Sigmoid colon (tissue), 7 donors: ENCODE data around the gene MYL4. TPM values are rescaled to one million over a fixed set of nuclear protein-coding genes. Genes with fewer than 3 reads are reported as not detected.
A peak's percentile ranks its signal among the peaks of the same experiment; 100 is the strongest.

Experiments used
- DNase-seq: peaks from one replicate; pipeline ENCODE4 v3.0.0-alpha.2; 2019
- H3K27ac ChIP-seq, 4 donors: fragments of 200-600 bp; sonication (generic); one replicate each; pipeline ENCODE4 v1.5.1; 2016 to 2019; ENCODE audit warnings: mild to moderate bottlenecking in 1 of 4
- H3K27me3 ChIP-seq, 3 donors: fragments of 200-600 bp; sonication (generic); one replicate each; pipeline ENCODE4 v1.5.1; 2019; ENCODE audit warnings: mild to moderate bottlenecking in 1 of 3
- H3K36me3 ChIP-seq, 4 donors: fragments of 200-600 bp; sonication (generic); one replicate each; pipeline ENCODE4 v1.5.1; 2016 to 2019
- H3K4me1 ChIP-seq, 4 donors: fragments of 200-600 bp; sonication (generic); one replicate each; pipeline ENCODE4 v1.5.1; 2017 to 2019
- H3K4me3 ChIP-seq, 4 donors: fragments of 200-600 bp; sonication (generic); one replicate each; pipeline ENCODE4 v1.5.1; 2017 to 2019; ENCODE audit warnings: mild to moderate bottlenecking in 2 of 4, moderate library complexity in 1 of 4
- H3K9me3 ChIP-seq, 4 donors: fragments of 200-600 bp in 3 of 4; sonication (generic) in 3 of 4; one replicate each; pipeline versions ENCODE4 v1.5.1 to v1.6.1; 2013 to 2019
- CTCF ChIP-seq, 4 experiments: fragments of 450-650 bp in 3 of 4; fragments of 200-600 bp in 1 of 4; IDR thresholded peaks; one replicate each; pipeline ENCODE4 v1.5.1; 2016 to 2019; ENCODE audit warnings: antibody characterized with exemption in 4 of 4, mild to moderate bottlenecking in 3 of 4, moderate library complexity in 2 of 4
- EP300 ChIP-seq, 4 donors: sonication (generic); formaldehyde crosslinking; IDR thresholded peaks; one replicate each; pipeline ENCODE4 v1.6.1; 2017; ENCODE audit warnings: antibody characterized with exemption in 4 of 4
- POLR2A ChIP-seq, 2 donors: fragments of 450-650 bp; IDR thresholded peaks; one replicate each; pipeline ENCODE4 v1.6.1; 2016; ENCODE audit warnings: antibody characterized with exemption in 2 of 2, mild to moderate bottlenecking in 2 of 2, moderate library complexity in 2 of 2
- POLR2AphosphoS5 ChIP-seq, 4 donors: sonication (generic); formaldehyde crosslinking; IDR thresholded peaks; one replicate each; pipeline ENCODE4 v1.6.1; 2017; ENCODE audit warnings: antibody characterized with exemption in 4 of 4
- WGBS, 2 donors: extraction: QIAGEN DNeasy Blood & Tissue Kit; methylation state at CpG; one replicate each; pipeline ENCODE4 v1.1.7; 2013; 5-methylcytosine and 5-hydroxymethylcytosine counted together
- intact Hi-C: fragments of 100-400 bp; cut with DNase I; formaldehyde crosslinking; loops from one replicate; pipeline ENCODE4 v1.15.1; 2023
- polyA plus RNA-seq, 3 donors: library from polyadenylated mRNA; stranded (reverse); fragments of 200-250 nt; gene quantifications; one replicate each; pipeline ENCODE4 v1.2.3, GENCODE V29; 2013
- total RNA-seq, 4 donors: library from RNA; depleted of rRNA; stranded (reverse); fragments of >200 nt; gene quantifications; one replicate each; pipeline ENCODE4 v1.1.0, GENCODE V29; 2016
- donor health status: healthy with polysubstance abuse.
- donor health status: Bipolar disorder and iron deficiency.
- donor health status: healthy.

The MYL4 gene
- total and polyA plus RNA-seq, 7 donors: 0.31 to 2.8 (median 1.1) TPM; not detected in 4

DNA sequence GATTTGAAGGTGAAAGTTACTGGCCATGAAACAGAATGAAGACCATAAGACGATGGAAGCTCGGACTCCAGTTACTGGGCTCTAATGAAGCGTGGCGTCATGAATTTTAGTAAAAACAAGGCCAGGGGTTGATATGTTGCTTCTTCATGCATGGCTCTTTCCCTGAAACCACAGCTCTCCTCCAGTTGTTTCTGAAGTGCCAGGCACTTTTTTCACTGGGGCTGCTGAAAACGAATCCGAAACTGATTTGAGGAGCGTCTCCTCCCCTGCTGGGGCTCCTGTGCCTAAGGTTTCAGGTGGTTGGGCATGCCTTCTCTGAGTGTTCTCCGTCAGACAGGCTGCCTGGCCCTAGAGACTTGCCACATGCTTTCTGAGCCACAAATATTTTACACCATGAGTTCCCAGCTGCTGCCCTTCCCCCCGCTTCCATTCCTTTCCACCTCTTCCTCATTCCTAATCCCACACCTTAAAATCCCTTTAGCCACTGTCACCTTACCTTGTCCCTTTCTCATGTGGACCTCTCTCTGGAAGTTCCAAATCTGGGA lies 3.7 kb upstream of the MYL4 start:
- Histone ChIP-seq H3K27me3 (no peaks in the 10 kb centered on the region), H3K9me3 (no peaks in the 10 kb centered on the region), H3K36me3 (no peaks in the 10 kb centered on the region), H3K27ac (peak overlapping the region; percentile 17 to 71 (median 51)), H3K4me1 (peaks cover 0 to 18% (median 15%) of the 10 kb centered on the region in 4 donors), H3K4me3 (no peak overlapping the region)
- intact Hi-C loops: no loop called here
- peak; percentile 70 for DNase-seq
- WGBS, 2 donors: 39 to 43% methylated on average over 9 of the region's 9 CpGs
- TF ChIP-seq POLR2AphosphoS5 (IDR thresholded peaks at IDR 0.05) (no peak), EP300 (IDR thresholded peaks at IDR 0.05) (no peak), POLR2A (IDR thresholded peaks at IDR 0.05) (no peak), CTCF (IDR thresholded peaks at IDR 0.05) (no peak)

- Histone ChIP-seq H3K4me3 (no peak overlapping the region), H3K4me1 (peaks cover 0 to 18% (median 15%) of the 10 kb centered on the region in 4 donors), H3K27ac (no peak overlapping the region), H3K27me3 (no peaks in the 10 kb centered on the region), H3K36me3 (no peaks in the 10 kb centered on the region), H3K9me3 (no peaks in the 10 kb centered on the region)
- intact Hi-C loops: no loop called here
- no peak for DNase-seq
- WGBS, 2 donors: 77 to 87% methylated on average over 8 of the region's 8 CpGs
- TF ChIP-seq POLR2AphosphoS5 (IDR thresholded peaks at IDR 0.05): no peak
- no peak for TF ChIP-seq POLR2A (IDR thresholded peaks at IDR 0.05)
- no peak for TF ChIP-seq CTCF (IDR thresholded peaks at IDR 0.05)
- TF ChIP-seq EP300 (IDR thresholded peaks at IDR 0.05): no peak
Observed at GRCh38 chr17:47207143-47208067, 1.7 kb upstream of the MYL4 start.

DNA sequence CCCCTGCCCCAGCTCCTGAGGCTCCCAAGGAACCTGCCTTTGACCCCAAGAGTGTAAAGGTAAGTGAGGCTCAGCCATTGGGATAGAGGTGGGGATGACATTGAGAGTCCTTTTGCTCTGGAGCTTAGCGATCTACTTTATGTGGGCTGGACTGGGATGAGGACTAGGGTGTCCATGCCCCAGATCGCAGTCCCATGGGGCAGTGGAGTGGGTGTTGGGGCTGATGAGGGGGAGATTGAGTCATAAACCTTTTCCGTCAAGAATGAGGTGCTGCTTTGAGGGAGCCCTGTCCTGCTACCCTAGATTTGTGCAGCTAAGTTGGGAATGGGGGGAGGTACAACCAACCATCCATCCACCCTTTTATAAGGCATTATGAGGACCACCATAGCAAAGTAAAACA lies 351 bp downstream of the MYL4 start:
- 97 to 99% methylated on average over 3 of the region's 3 CpGs for WGBS, 2 donors
- no peak overlapping the region for H3K27ac ChIP-seq
- H3K27me3 ChIP-seq: no peaks in the 10 kb centered on the region
- peaks cover 0 to 14% (median 10%) of the 10 kb centered on the region in 4 donors for H3K4me1 ChIP-seq
- H3K36me3 ChIP-seq: no peaks in the 10 kb centered on the region
- no peaks in the 10 kb centered on the region for H3K9me3 ChIP-seq
- DNase-seq: no peak
- H3K4me3 ChIP-seq: no peak overlapping the region
- intact Hi-C loops: no loop called here
- TF ChIP-seq POLR2A (IDR thresholded peaks at IDR 0.05) (no peak), POLR2AphosphoS5 (IDR thresholded peaks at IDR 0.05) (no peak), CTCF (IDR thresholded peaks at IDR 0.05) (no peak), EP300 (IDR thresholded peaks at IDR 0.05) (no peak)

- peaks cover 0 to 8% (median 5%) of the 10 kb centered on the region in 4 donors for H3K4me1 ChIP-seq
- intact Hi-C loops: no loop called here
- no peaks in the 10 kb centered on the region for H3K9me3 ChIP-seq
- H3K4me3 ChIP-seq: no peak overlapping the region
- 67 to 81% methylated on average over 3 of the region's 3 CpGs for WGBS, 2 donors
- no peak for DNase-seq
- no peak overlapping the region for H3K27ac ChIP-seq
- H3K27me3 ChIP-seq: no peaks in the 10 kb centered on the region
- no peak for TF ChIP-seq EP300 (IDR thresholded peaks at IDR 0.05)
- no peaks in the 10 kb centered on the region for H3K36me3 ChIP-seq
Observed at GRCh38 chr17:47210105-47210504, 957 bp downstream of the MYL4 start.

- WGBS, 2 donors: 86 to 90% methylated on average over 2 of the region's 2 CpGs
- TF ChIP-seq POLR2AphosphoS5 (IDR thresholded peaks at IDR 0.05): no peak
- no peak for TF ChIP-seq EP300 (IDR thresholded peaks at IDR 0.05)
- no peak for TF ChIP-seq POLR2A (IDR thresholded peaks at IDR 0.05)
- TF ChIP-seq CTCF (IDR thresholded peaks at IDR 0.05): no peak
- no peak for DNase-seq
- intact Hi-C loops: no loop called here
- Histone ChIP-seq H3K36me3 (no peaks in the 10 kb centered on the region), H3K27ac (no peak overlapping the region), H3K9me3 (no peaks in the 10 kb centered on the region), H3K4me1 (peaks cover 0 to 2% (median under 1%) of the 10 kb centered on the region in 4 donors), H3K27me3 (no peaks in the 10 kb centered on the region), H3K4me3 (no peak overlapping the region)
Observed at GRCh38 chr17:47210779-47211178, 1.6 kb downstream of the MYL4 start.
